Sciatic nerve (tissue), 2 donors: ENCODE measurements around the gene ACSBG1. TPM values are rescaled to one million over a fixed set of nuclear protein-coding genes. Genes with fewer than 3 reads are reported as not detected.

Source experiments
- ATAC-seq: fragments of 200-7000 bp; cut with Tn5 transposase; one replicate; pipeline ENCODE4 v1.9.1; 2020; ENCODE audit warnings: mild to moderate bottlenecking, moderate library complexity
- DNase-seq: peaks from one replicate; pipeline ENCODE4 v3.0.0-alpha.2; 2020; ENCODE audit warnings: low spot score
- intact Hi-C: fragments of 100-400 bp; cut with DNase I; formaldehyde crosslinking; loops from one replicate; pipeline ENCODE4 v1.14.2; 2022
- total RNA-seq: library from RNA; stranded (reverse); fragmentation: NEBNext Ultra II Directional; extraction: Animal tissue kit (Norgen Biotek cat#: 25700); gene quantifications from one replicate; pipeline ENCODE4 v1.2.1, GENCODE V29; 2021
- donor health status: DM: no; HTN: no; CAD: no.
- donor health status: DM: no; HTN: no; CAD: no.

The ACSBG1 gene
- total RNA-seq, 1 donor from 2014 or later, result 0.18 TPM

DNA sequence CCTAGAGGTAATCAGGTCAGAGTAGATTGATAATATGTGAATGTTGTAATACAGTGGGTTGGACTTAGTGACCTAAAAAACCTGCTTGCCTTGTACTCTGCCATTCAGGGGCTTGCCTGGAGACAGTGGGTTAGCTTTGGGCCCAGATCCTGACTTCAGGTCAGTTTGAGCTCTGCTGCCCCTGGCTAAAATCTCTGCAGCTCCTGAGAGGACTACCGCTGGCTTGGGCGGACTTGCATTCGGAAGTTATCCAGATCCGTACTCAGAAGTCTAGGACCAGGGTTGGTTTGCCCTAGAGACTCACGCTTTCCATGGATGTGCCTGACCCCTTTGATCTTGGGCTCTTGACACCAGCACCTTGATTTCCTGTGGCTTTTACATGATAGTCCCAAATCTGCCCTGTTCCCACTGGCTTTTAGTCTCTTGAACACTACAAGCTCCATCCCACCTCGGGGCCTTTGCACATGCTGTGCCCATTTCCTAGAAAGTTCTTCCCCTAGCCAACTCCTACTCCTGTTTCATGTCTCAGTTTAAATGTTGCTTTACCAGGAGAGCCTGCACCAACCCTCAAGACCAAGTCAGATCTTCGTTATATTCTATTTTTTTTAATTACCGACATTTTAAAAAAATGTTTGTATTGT, 5.9 kb downstream of the ACSBG1 start:
- DNase-seq, result peak; percentile 49
- intact Hi-C loops, result no loop called here
- ATAC-seq, result no peak

DNA sequence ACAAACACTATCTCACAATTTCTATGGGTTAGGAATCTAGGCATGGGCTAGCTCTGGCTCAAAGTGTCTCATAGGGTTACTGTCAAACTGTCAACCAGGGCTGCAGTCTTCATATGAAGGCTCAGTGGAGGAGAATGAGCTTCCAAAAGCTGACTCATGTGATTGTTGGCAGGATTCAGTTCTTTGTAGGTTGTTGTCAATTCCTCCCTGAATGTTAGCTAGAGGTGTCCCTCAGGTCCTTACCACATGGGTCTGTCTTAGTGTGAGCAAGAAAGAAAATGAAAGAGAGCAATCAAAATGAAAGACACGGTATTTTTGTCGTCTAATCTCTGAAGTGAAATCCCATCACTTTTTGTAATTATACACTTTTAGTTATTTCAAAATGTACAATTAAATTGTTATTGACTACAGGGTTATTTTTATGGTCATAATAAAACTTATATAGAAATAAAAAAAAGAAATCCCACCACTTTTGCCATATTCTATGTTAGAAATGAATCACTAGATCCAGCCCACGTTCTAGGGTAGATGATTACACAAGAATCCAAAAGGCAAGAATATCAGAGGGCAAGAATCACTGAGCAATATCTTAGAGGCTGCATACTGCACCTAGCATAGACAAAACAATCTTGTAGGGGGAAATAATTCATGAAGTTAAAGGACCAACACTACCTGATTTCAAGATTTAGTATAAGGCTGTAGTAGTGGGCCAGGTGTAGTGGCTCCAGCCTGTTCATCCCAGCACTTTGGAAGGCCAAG, 8.4 kb downstream of the ACSBG1 start:
- intact Hi-C loops, result no loop called here
- DNase-seq (no peak), ATAC-seq (no peak)

DNA sequence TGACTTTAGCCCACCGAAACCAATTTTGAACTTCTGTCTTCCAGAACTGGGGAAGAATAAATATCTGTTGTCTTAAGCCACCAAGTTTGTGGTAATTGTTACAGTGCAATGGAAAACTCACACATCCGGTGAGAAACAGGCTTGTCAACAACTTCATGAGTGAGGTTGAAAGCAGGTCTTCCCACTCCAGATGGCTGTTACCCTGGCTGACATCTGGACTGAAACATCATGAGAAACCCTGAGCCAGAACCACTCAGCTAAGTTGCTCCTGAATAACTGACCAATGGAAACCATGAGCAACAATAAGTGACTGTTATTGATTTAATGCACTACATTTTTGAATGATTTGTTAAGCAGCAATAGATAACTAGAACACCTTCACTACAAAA, 10.3 kb downstream of the ACSBG1 start:
- ATAC-seq (no peak), DNase-seq (no peak)
- intact Hi-C loops, result no loop called here

DNA sequence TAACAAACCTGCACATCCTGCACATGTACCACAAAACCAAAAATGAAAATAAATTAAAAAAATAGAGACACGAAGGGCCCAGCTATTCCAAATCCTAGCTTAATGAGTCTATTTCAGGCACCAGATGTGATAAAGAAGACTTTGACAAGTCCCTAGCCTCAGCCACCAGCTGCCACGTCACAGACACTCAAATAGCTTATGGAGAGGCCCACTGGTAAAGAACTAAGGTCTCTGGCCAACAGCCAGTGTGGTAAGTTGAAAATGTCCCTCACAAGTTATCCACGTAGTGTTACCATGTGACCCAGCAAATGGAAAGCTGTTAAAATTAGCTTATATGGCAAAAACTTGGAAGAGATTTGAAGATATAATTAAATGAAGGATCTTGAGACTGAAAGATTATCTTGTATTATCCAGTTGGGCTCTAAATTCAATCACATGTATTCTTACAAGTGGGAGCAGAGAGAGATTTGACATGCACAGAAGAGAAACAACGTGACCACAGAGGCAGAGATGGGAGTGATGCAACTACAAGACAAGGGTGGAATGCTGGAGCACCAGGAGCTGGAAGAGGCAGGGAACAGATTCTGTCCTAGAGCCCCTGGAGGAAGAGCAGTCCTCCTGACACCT, 10.9 kb downstream of the ACSBG1 start:
- no peak for ATAC-seq
- no peak for DNase-seq
- intact Hi-C loops, result no loop called here

DNA sequence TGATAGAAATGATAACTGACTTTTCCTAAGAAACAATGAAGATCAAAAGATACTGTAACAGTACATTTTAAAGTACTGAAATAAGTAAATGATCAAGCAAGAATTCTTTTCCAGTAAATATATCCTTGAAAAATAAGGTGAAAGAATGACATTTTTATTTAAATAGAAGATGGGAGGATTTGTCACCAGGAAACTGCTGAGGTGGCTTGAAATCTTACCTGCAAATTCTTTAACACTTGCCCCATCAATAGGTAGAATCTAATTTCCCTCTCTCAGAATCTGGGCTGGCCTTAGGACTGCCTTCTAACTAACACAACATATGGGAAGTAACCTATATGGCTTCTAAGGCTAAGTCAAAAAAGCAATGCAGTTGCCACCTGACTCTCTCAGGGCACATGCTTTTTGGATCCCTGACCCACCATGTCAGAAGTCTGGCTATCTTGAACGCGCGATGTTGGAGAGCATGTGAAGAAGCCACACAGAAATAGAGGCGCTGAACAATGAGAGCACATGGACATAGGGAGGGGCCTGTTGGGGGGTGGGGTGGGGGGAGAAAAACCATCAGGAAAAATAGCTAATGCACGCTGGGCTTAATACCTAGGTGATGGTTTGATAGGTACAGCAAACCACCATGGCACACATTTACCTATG, 11.5 kb downstream of the ACSBG1 start:
- DNase-seq (no peak), ATAC-seq (no peak)
- intact Hi-C loops, result no loop called here

DNA sequence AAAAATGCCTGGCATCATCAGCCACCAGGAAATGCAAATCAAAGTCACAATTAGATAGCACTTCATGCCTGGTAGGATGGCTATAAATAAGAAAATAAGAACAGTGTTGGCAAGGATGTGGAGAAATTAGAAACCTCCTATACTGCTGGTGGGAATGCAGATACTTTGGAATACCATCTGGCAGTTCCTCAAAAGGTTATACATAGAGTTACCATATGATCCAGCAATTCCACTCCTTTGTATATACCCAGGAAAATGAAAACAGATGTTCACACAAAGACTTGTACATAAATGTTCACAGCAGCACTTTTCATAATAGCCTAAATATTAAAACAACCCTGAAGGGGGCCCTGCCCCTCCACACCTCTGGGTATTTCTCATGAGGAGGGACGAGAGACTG, 13.7 kb downstream of the ACSBG1 start:
- DNase-seq, result no peak
- ATAC-seq, result no peak
- intact Hi-C loops, result no loop called here

DNA sequence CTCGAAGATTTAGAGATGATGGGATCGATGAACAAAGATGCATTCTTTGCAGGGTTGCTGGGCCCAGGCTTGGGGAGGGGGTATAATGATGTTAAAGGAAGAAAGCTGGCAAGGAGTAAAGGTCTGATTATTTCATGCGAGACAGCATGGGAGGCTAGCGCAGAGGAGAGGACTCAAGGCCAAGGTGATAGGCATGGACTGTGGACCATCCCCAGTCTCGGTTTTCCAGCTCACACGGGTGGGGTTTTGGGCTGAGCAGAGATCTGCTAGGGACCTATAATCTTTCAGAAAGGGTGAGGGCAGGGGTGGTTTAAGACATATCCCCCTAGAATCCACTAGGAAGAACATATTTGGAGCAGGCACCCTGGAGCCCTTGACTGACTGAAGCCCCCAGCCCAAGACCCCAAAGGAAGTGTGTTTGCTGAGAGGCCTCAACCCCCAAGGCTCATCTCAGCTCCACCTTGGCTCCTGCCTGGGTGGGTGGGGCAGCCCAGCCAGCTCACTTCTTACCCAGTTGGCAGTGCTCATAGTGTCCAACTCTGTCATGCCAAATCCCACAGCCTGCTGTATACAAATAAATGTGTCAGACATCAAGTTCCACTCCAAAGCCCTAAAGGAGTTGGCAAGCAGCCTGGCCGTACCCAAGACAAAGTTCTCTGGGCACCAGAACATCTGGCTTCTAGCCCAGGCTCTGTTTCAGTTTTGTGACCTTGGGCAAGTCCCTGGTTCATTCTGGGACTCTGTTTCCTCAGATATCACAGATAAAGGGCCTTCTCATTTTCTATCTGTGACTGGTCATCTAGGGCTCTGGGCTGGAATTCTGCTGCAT, 17.9 kb downstream of the ACSBG1 start:
- intact Hi-C loops, result no loop called here
- peak; percentile 55 for DNase-seq
- peak; percentile 62 for ATAC-seq

DNA sequence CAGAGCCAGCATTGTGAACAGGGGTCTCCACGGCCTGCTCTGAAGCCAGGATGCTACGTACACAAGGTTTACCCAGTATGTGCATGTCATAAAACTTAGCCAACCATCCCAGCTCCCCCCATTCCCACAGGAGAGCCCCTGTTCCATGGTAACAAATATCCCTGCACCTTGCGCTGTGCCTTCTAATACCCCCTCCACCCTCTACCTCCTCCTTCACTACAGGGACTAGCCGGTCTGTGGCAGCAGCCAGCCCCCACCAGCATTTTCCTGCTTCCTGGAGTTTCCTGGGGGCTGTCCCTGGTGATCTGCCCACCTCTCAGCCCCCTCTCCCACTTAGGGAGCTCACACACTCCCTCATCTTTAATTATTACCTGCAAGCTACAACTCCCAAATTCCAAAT, 20.4 kb downstream of the ACSBG1 start:
- DNase-seq (no peak), ATAC-seq (no peak)
- intact Hi-C loops, result no loop called here

DNA sequence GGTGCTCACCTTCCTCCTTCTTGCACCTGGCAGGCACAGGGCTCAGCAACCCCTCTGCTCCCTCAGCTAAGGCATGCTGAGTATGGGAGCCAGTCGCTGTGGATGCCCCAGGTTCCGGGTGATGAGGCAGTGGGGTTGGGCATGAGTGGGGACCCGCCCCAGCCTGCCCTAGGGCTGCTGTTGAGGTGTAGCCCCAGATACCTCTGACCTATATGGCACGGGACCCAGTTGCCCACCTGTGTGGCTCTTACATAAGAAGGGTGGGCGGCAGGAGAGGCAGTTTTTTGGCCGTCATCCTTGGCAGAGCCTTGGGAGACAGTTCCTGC, 21.0 kb downstream of the ACSBG1 start:
- no peak for ATAC-seq
- intact Hi-C loops, result no loop called here
- DNase-seq, result peak; percentile 47

DNA sequence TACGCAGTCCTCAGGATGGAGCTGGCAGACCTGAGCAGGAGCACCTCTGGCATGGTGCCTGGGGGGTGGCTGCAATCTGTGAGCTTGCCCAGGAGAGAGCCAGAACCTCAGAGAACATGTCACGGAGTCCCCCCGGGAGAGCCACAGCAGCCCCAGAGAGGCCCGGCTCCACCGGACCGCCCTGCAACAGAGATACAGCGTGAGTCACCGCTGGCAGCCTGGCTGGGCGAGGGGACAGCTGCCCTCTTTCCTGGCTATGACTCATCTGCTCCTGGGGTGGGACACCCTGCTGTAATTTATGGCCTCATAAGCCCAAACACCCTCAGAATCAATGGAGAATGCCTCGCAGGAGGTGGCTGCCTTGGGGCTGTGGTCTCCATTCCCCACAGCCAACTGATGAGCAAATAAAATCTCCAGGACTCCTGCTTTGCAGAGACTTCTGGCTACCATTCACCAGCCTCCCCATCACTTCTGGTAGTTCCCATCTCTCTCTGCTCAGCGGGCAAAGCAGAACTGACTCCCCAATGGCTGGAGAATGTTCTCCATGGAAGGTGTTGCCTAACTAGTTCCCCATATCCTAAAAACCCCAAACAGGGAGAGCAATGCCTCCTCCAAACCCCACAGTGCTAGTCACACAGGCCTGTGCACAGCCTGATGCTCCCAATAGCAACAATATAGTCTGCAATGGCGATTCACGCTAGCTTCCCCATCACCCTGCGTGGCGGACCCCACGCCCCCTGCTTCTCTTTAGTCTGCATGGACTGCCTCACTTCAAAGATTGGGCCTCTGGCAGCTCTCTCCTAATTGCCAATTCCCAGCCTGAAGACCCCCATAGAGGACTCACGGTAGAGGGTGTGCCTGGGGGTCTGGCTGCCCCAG, 21.6 kb downstream of the ACSBG1 start:
- intact Hi-C loops, result no loop called here
- no peak for ATAC-seq

DNA sequence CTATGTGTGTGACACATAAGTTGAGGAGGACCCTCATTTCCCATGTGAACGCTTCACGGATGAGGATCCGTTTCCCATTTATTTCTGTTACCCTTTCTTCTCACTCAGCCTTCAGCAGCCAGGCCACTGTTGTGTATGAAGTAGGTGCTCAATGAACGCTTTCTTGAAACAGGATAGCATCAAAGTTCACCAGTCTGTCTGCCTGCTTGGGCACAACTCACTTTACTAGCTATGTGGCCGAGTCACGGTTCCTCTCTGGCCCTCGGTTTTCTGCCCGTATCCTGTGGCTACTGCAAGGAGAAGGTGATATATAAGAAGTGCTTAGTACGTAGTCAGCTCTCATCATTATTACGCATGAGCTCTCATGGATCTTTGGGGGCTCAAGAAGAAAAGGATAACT, 22.4 kb downstream of the ACSBG1 start:
- peak; percentile 13 for DNase-seq
- intact Hi-C loops, result no loop called here

More for the DNA sequence above, 21.6 kb downstream of the ACSBG1 start:
- DNase-seq, result peak; percentile 58

DNA sequence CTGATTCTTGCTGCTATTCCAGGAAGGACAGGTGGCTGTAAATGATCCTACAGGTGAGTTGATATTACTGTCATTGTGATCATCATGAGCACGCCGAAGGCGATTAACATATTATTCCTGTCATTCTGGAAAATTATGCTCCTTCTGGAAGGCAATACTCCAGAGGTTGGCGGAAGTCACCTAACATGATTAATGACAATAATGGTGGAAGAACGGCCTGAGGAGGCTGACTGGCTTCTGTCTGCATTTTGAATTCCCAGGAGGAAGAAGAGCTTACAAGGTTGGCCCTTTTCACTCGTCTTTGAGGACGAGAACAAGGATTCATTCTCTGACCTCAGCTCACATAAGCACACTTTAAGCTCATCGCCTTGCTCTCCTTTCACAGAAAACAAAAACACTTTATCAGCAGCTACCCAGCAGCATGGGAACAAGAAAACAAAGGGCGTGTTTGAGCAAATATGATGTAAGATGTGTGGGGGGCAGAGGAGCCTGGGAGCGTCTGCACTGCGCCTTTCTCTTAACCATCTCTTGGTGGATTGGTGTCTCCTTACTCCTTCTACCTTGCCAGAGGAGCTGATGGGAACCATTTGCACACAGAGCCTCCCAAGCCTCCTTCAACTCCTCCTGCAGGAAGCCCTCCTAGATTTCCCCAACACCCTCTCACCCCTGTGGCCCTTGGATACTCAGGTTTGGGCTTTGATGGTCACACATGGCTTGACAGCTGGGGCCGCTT, 23.0 kb downstream of the ACSBG1 start:
- ATAC-seq, result peak; percentile 74
- DNase-seq, result peak; percentile 31
- intact Hi-C loops, result no loop called here

More for the DNA sequence above, 22.4 kb downstream of the ACSBG1 start:
- no peak for ATAC-seq

DNA sequence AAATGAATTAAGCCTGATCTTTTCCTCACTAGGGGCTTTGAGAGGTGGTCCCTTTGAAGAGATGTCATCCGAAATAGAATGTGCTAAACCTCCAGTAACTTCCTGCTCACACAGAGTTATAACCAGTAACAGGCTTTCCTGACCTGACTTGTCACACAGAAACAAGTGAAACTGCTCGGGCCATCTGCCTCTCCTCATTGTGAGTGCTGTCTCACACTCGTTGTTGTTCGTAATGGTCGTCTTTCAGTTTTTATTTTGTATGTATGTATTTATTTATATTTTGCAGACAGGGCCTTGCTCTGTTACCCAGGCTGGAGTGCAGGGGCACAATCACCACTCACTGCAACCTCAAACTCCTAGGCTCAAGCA, 24.0 kb downstream of the ACSBG1 start:
- DNase-seq, result peak; percentile 12
- intact Hi-C loops, result no loop called here

DNA sequence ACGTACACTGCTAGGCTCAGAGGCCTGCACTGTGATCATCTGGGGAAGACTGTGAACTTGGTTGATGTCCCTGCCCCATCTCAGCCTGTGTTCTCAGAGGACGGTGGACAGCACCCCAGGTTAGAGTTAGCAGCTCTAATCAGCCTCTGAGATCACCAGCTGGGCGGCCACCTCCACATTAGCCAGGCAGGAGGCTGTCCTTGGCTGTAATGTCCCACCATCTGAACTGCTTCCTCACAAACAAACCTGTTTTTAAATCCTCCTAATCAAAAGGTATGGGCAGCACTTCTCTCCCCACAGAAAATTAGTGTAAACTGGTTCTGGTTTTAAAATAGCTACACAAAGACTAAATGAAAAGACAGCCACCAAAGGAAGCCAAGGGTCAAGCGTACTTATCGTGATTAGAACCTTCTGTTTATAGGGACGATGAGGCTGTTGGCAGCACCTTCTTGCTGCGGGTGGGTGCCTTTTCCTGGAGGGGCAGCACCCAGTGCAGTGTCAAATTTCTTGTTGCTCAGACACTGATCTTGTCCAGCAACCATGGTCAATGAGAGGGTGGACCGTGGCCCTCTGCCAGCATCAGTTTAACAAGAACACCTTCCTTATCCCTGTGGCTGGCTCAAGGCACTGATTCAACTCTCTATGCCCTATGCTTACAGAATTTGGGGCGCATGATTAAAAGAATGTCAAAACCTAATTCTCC, 24.6 kb downstream of the ACSBG1 start:
- intact Hi-C loops, result no loop called here
- DNase-seq, result peak; percentile 56

More for the DNA sequence above, 24.0 kb downstream of the ACSBG1 start:
- no peak for ATAC-seq

DNA sequence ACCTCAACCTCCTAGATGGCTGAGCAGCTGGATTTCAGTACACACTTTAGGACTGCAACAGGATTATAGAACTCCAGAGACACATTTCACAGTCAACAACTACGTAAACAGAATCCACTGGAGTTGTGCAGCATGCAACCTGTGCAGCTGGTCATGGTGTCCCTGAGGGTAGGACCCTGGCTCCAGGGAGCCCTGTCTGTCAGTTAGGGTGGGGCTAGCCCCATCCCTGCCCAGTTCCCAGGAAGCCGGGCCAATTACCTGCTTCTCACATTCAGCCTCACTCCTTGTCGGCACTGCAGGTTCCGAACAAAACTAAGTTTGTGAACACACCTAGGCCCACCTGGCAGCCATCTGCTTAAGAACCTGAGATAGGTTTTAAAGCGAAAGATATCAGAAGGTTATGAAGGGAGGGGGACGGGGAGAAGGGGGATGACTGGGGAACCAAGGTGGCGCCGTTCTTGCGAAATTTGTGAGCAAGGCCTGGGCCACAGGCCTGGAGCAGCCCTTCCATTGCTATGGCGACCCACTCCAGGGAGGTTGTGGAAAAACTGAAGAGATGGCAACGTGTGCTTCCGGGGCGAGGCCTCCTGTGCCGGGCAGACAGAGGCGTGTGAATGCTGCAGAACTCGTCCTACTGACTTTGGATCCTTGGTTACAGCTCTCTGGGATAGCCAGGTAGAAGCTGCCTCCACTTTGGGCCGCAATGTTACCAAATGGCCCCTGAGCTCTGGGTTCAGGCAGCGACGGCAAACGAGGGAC, 25.3 kb downstream of the ACSBG1 start:
- intact Hi-C loops, result loop anchor here (1.0 kb wide), 1 partner anchor 10 kb away; no protein-coding TSS in a partner anchor
- peak; percentile 24 for ATAC-seq
- DNase-seq, result peak; percentile 56

More for the DNA sequence above, 24.6 kb downstream of the ACSBG1 start:
- ATAC-seq, result no peak

DNA sequence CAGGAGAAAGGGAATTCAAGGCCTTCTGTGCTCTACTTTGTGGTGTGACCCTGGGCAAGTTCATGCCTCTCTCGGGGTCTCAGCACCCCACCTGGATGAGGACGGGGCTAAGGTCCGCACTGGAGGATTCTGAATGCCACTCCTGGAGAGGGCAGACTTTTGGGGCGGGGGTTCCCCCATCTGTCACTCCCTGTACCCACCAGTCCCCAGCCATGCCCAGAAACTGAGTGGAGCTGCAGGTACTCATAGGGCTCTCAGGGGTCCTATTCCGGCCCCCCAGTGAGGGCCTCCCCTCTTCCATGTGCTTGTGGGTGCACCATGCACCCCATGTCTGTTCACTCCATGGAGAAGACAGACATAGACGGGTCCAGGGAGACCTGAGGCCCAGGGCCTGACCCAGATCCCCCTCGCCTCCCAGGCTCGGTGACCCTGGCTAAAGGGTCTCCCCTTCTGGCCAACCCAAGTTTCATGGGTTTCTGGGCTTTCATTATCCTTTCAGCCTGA, 26.0 kb downstream of the ACSBG1 start:
- intact Hi-C loops, result loop anchor here (1.0 kb wide), 1 partner anchor 11 kb away; no protein-coding TSS in a partner anchor
- ATAC-seq (no peak), DNase-seq (no peak)
